ENCODE results near the gene GALM.
"Not testable (repeated sequence)": the region's sequence is repeated elsewhere in the genome, so short reads cannot be mapped to it uniquely, and the experiment has no call there.

GALM gene

DNA sequence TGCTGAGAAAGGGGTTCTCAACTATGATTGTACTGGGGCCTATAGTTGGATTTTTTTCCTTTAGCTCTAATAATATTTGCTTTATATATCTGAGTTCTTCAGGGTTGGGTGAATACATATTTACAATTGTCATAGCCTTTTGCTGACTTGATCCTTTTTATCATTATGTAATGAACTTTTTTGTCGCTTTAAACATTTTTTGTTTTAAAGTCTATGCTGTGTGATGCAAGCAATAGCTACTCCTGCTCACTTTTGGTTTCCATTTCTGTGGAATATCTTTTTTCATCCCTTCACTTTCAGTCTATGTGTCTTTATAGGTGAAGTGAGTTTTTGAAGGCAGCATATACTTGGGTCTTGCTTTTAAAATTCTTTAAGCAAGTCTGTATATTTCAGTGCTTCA, 49.0 kb downstream of the GALM start:
- FAIRE-seq, result not testable (repeated sequence)

GRCh38 chr2:38716185-38716584, 50.3 kb downstream of the GALM start:
- FAIRE-seq, result no peak

- FAIRE-seq, result no peak
These were observed 52.7 kb downstream of the GALM start for GRCh38 chr2:38718601-38719000.

- FAIRE-seq, result no peak
These were observed 53.8 kb downstream of the GALM start for GRCh38 chr2:38719706-38720105.

GRCh38 chr2:38720613-38721241, 54.8 kb downstream of the GALM start:
- FAIRE-seq, result no peak

GRCh38 chr2:38722271-38723061, 56.6 kb downstream of the GALM start:
- no peak for FAIRE-seq

DNA sequence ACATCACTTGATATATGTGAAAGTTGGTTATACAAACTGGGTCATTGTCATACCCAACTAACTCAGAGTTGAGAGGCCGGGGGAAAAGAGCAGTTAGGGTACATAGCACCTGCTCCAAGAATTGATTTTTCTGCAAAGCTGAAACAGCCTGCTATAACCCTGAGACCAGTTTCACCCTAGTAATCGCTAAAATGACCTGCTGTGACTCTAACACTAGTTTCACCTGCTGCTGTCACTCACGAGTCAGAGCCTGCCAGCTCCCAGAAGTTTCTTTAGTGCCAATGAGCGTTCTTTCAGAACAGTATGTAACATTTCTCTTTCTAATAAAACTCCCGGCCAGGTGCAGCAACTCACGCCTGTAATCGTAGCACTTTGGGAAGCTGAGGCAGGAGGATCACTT, 57.3 kb downstream of the GALM start:
- FAIRE-seq, result no peak

DNA sequence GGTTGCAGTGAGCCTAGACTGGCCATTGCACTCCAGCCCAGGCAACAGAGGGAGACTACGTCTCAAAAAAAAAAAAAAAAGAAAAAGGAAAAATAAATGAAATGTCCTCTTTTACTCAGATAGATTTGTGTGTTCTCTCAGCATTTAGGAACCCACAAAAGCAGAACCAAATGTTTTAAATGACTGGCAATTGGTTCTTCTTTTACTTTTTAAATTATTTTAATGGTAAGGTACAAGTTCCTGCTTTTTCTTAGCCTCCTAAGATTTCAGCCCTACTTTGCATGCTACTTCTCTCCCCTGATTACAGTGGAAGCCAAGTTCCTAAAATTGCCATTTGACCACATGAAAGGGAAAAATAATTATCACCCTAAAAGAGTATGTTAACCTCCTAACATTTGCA, 61.7 kb downstream of the GALM start:
- FAIRE-seq, result no peak

DNA sequence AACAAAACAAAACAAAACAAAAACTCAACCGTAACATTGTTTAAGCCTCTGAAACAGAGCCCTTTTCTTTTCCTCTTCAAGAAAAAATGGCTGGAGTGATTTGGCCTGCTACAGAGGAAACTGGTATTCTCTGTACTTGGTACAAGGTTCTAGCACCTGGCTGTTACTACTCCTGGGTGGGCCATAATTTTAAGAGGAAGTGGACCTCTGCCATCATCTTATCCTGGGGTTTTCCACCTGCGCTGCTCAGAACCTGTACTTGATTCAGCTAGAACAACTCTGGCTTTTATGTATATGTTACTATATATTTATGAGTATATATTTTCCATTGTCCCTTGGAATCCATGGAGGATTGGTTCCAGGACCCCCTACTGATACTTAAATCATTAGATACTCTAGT, 62.8 kb downstream of the GALM start:
- no peak for FAIRE-seq

- FAIRE-seq, result no peak
These were observed 65.2 kb downstream of the GALM start for GRCh38 chr2:38731090-38731489.

DNA sequence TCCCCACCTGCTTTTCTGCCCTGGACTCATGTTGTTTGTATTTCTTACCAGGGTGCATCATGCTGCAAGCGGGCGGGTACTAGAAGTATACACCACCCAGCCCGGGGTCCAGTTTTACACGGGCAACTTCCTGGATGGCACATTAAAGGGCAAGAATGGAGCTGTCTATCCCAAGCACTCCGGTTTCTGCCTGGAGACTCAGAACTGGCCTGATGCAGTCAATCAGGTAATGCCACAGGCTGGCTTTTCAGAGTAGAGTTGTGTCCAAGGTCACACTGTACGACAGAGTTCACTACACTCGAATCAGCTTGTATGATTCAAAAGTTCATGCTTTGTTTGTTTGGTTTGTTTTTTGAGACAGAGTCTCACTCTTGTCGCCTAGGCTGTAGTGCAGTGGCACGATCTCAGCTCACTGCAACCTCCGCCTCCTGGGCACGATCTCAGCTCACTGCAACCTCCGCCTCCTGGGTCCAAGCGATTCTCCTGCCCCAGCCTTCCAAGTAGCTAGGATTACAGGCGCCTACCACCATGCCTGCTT, 65.8 kb downstream of the GALM start:
- FAIRE-seq, result no peak

GRCh38 chr2:38733300-38733971, 67.5 kb downstream of the GALM start:
- FAIRE-seq, result no peak

DNA sequence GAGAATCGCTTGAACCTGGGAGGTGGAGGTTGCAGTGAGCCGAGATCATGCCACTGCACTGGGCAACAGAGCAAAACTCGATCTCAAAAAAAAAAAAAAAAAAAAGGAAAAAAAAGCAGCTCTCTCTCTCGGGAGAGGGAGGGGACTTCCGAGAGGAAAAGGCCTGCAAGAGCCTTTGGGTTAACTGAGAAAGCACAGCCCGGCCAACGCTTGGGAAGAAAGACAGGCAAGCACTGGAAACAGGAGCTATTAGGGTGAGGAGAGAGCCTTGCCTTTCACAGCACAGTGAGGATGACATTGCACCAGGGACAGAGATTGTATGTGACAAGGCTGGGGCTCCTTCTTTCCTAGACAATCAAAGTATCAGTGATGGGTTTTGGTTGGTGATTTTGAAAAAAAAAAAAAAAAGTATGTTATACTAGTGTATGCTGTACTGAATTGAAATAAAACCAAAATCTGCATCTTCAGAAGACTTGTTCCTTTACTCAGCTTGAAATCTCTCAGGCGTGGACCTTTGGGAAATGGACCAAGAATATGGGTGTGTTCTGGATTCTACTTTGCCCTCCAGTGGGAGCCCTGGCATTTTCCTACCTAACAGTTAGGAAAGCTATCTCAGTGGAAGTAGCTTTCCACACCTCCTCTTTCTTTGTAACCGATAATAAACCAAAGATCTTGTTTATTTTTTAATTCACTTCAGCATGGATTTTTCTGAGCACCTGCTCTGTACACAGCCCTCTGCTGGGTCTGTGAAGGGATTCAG, 68.6 kb downstream of the GALM start:
- FAIRE-seq, result no peak

DNA sequence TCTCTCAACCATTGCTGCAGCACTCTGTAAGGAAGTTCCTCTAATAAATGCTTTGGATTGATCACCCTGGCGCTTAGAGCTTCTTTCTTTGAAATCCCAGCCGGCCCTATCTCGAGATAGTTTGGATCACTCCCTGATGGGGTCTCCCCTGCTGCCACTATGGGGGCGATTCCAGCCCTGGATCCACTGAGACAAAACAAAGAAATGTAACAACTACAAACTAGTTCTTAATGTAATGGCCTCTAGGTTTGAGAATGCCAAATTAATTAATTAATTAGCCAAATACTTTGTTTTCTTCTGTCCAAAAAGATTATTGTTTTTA, 70.0 kb downstream of the GALM start:
- no peak for FAIRE-seq

- FAIRE-seq, result not testable (repeated sequence)
These were observed 71.2 kb downstream of the GALM start for GRCh38 chr2:38737000-38737698.

DNA sequence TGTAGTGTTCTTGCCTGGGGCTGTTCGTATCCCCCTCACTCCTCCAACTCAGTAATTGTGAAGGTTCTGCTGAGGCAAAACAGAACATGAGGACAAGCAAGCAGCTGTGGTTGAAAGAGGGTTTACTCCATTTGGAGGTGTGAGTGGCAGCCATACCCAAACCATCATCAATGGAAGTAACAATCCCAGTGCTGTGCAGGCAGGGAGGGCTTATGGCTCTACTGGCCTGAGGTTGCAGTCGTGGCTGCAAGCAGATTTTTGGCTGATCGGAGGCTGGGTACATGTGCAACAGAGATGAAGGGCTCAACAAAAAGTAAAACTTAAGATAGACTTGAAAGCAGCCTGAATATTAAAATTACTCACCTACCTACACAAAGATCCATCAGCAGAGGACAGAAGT, 72.0 kb downstream of the GALM start:
- no peak for FAIRE-seq

DNA sequence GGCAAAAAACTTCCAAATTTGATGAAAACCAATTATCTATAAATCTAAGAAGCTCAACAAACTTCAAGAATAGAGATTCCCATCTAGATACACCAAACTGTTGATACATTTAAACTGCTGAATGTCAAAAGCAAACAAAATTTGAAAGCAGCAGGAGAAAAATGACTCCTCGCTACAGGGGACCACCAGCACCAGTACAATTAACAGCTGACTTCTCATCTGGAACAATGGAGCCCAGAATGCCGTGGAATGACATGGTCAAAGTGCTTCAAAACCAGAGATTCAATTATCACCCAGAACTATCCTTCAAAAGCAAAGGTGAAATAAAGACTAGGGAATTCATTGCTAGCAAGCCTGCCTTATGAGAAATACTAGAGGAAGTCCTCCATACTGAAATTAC, 73.6 kb downstream of the GALM start:
- no peak for FAIRE-seq

- FAIRE-seq, result peak; percentile 97
These were observed 75.2 kb downstream of the GALM start for GRCh38 chr2:38740851-38741731.

DNA sequence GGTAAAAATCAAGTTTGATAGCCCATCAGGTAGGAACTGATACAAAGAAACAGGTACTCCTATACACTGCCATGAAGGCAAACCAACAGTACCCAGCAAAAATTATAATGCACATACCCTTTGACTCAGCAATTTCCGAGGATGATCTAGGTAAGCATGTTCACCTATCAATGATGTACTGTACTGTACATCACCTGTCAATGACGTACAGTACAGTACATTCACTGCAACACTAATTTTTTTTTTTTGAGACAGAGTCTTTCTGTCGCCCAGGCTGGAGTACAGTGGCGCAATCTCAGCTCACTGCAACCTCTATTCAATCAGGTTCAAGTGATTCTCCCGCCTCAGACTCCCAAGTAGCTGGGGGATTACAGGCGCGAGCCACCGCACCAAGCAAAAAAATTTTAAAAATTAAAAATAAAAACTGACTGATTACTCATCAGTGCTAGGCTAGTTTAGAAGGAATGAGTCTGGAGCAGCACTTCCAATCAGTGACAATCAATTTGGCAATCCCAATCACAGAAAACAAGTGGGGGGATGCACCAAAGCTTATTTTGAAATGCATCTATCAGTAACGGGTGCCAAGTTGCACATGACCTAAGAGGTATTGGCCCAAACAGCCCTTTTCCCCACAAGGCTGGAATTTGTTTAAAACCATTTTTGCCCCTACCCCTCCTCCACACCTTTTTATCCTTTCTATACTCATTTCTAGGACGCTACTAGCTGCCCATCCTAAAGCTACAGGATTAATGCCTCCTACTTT, 77.1 kb downstream of the GALM start:
- FAIRE-seq, result no peak

- no peak for FAIRE-seq
These were observed 77.9 kb downstream of the GALM start for GRCh38 chr2:38743672-38744398.

All from G401.6 (cell line).